Thyroid gland (tissue), 4 donors: ENCODE data around the gene CARMIL1. TPM values are rescaled to one million over a fixed set of nuclear protein-coding genes. Genes with fewer than 3 reads are reported as not detected.

Experiments used
- DNase-seq, 2 donors: peaks; one replicate each; pipeline ENCODE4 v3.0.0-alpha.2; 2019
- H3K27ac ChIP-seq, 3 donors: fragments of 200-600 bp; sonication (generic); 1 replicate in 2 of 3; 2 replicates in 1 of 3; pipeline ENCODE4 v1.5.1; 2016 to 2019; ENCODE audit warnings: mild to moderate bottlenecking in 1 of 3, moderate library complexity in 1 of 3
- H3K27me3 ChIP-seq: fragments of 200-600 bp; sonication (generic); one replicate; pipeline ENCODE4 v1.5.1; 2019
- H3K36me3 ChIP-seq, 2 donors: fragments of 200-600 bp; sonication (generic); one replicate each; pipeline ENCODE4 v1.5.1; 2016 to 2019
- H3K4me1 ChIP-seq, 2 donors: fragments of 200-600 bp; sonication (generic); one replicate each; pipeline ENCODE4 v1.5.1; 2017 to 2019
- H3K4me3 ChIP-seq, 3 donors: fragments of 200-600 bp; sonication (generic); replicated peaks in 1 of 3; 1 replicate in 2 of 3; 2 replicates in 1 of 3; pipeline ENCODE4 v1.5.1; 2016; ENCODE audit warnings: mild to moderate bottlenecking in 1 of 3
- H3K9me3 ChIP-seq: fragments of 200-600 bp; sonication (generic); one replicate; pipeline ENCODE4 v1.5.1; 2017
- POLR2A ChIP-seq, 2 donors: fragments of 450-650 bp; IDR thresholded peaks; one replicate each; pipeline ENCODE4 v1.6.1; 2017; ENCODE audit warnings: antibody characterized with exemption in 2 of 2, mild to moderate bottlenecking in 2 of 2, moderate library complexity in 1 of 2
- WGBS, 2 donors: methylation state at CpG; one replicate each; pipeline ENCODE4 v1.1.5; 2017; 5-methylcytosine and 5-hydroxymethylcytosine counted together
- intact Hi-C: fragments of 100-400 bp; cut with DNase I; formaldehyde crosslinking; loops from one replicate; pipeline ENCODE4 v1.15.1; 2023
- total RNA-seq, 4 donors: library from RNA; depleted of rRNA; stranded (reverse); fragments of >200 nt; gene quantifications; one replicate each; pipeline ENCODE4 v1.2.3, GENCODE V29; 2016
- TF ChIP-seq, protein P1 (sequence below), 6 experiments: fragments of 200-600 bp in 3 of 6; fragments of 450-650 bp in 3 of 6; sonication (generic) in 3 of 6; IDR thresholded peaks; one replicate each; pipeline ENCODE4 v1.5.1; 2016 to 2019; ENCODE audit warnings: antibody characterized with exemption in 6 of 6, mild to moderate bottlenecking in 2 of 6, inconsistent platforms in 1 of 6, moderate library complexity in 1 of 6

The CARMIL1 gene
- total RNA-seq, 4 donors from 2014 or later, result 24.7 to 34.4 (median 30.7) TPM

DNA sequence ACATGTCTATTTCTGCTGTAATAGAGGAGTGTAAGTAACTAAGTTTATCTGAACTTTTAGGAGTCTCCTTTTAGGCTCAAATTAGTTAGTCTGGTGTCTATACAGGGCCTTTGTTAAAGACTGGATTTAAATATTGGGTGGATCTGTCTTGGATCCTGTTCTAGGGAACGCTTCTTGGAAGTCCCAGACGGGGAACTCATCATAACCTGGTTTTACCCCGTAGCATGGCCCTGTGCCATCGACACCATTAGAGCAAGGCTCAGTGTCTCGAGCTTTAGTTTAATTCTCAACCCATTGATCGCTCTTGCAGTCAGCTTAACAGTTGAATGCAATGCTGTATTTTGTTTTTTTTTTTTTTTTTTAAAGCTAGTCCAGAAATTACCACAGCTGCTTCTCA is 89.9 kb downstream of the CARMIL1 start:
- TF ChIP-seq, protein P1, sequence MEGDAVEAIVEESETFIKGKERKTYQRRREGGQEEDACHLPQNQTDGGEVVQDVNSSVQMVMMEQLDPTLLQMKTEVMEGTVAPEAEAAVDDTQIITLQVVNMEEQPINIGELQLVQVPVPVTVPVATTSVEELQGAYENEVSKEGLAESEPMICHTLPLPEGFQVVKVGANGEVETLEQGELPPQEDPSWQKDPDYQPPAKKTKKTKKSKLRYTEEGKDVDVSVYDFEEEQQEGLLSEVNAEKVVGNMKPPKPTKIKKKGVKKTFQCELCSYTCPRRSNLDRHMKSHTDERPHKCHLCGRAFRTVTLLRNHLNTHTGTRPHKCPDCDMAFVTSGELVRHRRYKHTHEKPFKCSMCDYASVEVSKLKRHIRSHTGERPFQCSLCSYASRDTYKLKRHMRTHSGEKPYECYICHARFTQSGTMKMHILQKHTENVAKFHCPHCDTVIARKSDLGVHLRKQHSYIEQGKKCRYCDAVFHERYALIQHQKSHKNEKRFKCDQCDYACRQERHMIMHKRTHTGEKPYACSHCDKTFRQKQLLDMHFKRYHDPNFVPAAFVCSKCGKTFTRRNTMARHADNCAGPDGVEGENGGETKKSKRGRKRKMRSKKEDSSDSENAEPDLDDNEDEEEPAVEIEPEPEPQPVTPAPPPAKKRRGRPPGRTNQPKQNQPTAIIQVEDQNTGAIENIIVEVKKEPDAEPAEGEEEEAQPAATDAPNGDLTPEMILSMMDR (IDR thresholded peaks at IDR 0.05), result no peak
- no peak for TF ChIP-seq POLR2A (IDR thresholded peaks at IDR 0.05)
- Histone ChIP-seq H3K4me1 (peaks cover 20 to 43% of the 10 kb centered on the region in 2 donors), H3K4me3 (no peak overlapping the region)

DNA sequence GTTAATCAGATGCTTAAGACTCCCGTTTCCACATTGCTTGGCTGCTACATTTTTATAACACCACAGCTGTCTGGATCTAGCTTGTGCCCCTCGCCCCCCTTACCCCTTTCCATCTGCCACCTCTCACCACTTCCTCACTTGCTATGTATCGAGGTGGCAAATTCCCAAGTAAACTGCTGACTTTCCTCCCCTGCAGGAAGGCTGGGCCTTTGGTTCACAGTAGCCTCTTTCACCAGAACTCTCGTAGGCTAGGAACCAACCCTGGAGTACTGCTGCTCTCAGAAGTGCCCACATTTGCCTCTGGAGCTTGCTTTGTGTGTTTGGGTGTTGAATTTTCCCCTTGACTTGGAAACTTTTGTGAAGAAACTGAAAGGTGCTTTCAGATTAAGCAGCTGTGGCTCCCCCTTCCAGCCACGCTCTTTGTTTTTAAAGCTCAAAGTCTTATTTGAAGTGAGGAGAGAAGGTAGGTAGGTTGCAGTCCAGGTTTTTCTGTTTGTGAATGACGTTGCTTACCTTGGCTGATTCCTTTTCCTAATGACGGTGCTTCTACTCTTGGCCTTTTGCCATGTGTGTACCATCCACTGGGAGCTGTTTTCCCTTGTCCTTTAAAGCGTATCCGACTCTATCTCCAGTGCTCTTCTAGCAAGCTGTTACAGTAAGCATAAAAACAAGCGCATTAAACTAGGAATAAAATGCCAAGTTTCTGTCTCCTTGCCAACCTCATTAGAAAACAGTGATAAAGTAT is 90.4 kb downstream of the CARMIL1 start:
- intact Hi-C loops, result loop anchor here (10.0 kb wide), 1 partner anchor 75 kb away; no protein-coding TSS in a partner anchor
- peak in 1 of 2 donors; percentile 42 for TF ChIP-seq POLR2A (IDR thresholded peaks at IDR 0.05)
- TF ChIP-seq, protein P1 (IDR thresholded peaks at IDR 0.05), result peak in 1 of 6 experiments; percentile 7
- H3K4me3 ChIP-seq, result no peak overlapping the region

More for the DNA sequence above, 89.9 kb downstream of the CARMIL1 start:
- no peaks in the 10 kb centered on the region for H3K27me3 ChIP-seq
- H3K27ac ChIP-seq, result peak overlapping the region; percentile 70 to 85 (median 85)
- 49 to 52% methylated on average over 6 of the region's 6 CpGs for WGBS, 2 donors
- H3K36me3 ChIP-seq, result no peaks in the 10 kb centered on the region
- intact Hi-C loops, result loop anchor here (10.0 kb wide), 1 partner anchor 74 kb away; no protein-coding TSS in a partner anchor
- peak; percentile 24 to 52 for DNase-seq
- H3K9me3 ChIP-seq, result no peaks in the 10 kb centered on the region

DNA sequence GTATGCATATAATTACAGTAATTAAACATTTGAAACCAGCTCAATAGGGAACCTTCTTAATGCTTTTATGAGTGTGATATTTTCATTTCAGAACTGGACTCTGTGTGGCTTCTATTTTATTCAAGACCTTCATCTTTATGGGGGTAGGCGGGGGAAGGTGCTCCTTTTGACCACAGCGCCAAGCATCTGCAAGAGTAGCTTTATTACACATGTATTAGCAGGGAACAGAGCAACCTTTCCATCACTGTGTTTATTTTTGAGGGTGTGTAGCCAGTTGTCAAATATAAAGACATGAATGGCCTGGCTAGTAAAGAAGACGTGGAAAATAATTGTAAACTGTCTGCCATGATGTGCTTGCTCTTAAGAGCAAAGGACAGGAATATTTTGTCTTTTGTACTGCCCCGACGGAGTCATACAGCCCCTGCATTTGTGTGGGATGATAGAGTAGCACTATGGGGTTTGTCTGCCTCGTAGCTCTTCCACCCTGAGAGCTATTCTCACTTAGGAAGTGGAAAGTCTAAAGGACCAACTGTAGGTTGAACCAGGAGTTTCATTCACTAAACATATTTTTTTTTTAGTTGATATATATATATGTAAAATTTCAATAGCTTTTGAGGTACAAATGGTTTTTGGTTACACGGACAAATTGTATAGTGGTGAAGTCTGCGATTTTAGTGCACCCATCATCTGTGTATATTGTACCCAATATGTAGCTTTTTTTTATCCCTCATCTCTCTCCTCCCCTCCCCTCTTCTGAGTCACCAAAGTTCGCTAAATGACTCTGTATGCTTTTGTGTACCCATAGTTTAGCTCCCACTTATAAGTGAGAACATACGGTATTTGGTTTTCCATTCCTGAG is 91.2 kb downstream of the CARMIL1 start:
- TF ChIP-seq, protein P1 (IDR thresholded peaks at IDR 0.05), result no peak
- TF ChIP-seq POLR2A (IDR thresholded peaks at IDR 0.05), result no peak
- DNase-seq, result no peak
- peaks cover 20 to 43% of the 10 kb centered on the region in 2 donors for H3K4me1 ChIP-seq
- no peak overlapping the region for H3K4me3 ChIP-seq
- intact Hi-C loops, result no loop called here
- H3K36me3 ChIP-seq, result no peaks in the 10 kb centered on the region
- no peaks in the 10 kb centered on the region for H3K27me3 ChIP-seq
- H3K27ac ChIP-seq, result peak overlapping the region in 2 of 3 donors; percentile 85
- no peaks in the 10 kb centered on the region for H3K9me3 ChIP-seq
- WGBS, 2 donors, result 91 to 92% methylated on average over 10 of the region's 10 CpGs

More for the DNA sequence above, 90.4 kb downstream of the CARMIL1 start:
- Histone ChIP-seq H3K36me3 (no peaks in the 10 kb centered on the region), H3K27me3 (no peaks in the 10 kb centered on the region), H3K27ac (peak overlapping the region; percentile 70 to 85 (median 85)), H3K4me1 (peaks cover 20 to 43% of the 10 kb centered on the region in 2 donors), H3K9me3 (no peaks in the 10 kb centered on the region)
- peak; percentile 45 to 57 for DNase-seq
- 23 to 25% methylated on average over 10 of the region's 10 CpGs for WGBS, 2 donors

DNA sequence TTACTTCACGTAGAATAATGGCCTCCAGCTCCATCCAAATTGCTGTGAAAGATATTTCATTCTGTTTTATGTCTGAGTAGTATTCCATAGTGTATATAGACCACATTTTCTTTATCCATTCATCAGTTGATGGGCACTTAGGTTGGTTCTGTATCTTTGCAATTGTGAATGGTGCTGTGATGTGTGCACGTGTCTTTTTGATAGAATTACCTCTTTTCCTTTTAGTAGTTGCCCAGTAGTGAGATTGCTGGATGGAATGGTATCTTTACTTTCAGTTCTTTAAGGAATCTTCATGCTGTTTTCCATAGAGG is 91.8 kb downstream of the CARMIL1 start:
- H3K4me1 ChIP-seq, result peaks cover 20 to 43% of the 10 kb centered on the region in 2 donors
- H3K9me3 ChIP-seq, result no peaks in the 10 kb centered on the region
- no peak for TF ChIP-seq POLR2A (IDR thresholded peaks at IDR 0.05)
- TF ChIP-seq, protein P1 (IDR thresholded peaks at IDR 0.05), result no peak
- no peak overlapping the region for H3K27ac ChIP-seq
- no peak overlapping the region for H3K4me3 ChIP-seq
- no peak for DNase-seq
- no peaks in the 10 kb centered on the region for H3K36me3 ChIP-seq
- no peaks in the 10 kb centered on the region for H3K27me3 ChIP-seq
- WGBS, 2 donors, result 93 to 95% methylated on average over 2 of the region's 2 CpGs
- intact Hi-C loops, result no loop called here
